Measurements from ENCODE around the gene GABRA5. TPM values are rescaled to one million over a fixed set of nuclear protein-coding genes. Genes with fewer than 3 reads are reported as not detected.

The GABRA5 gene
- total RNA-seq, 1 donor = not detected

GRCh38 chr15:26870346-26870745, 3.5 kb downstream of the GABRA5 start:
- H4K20me1 ChIP-seq (ENCODE audit: insufficient read depth, low read length) = no peaks in the 10 kb centered on the region
- no peaks in the 10 kb centered on the region for H3K79me2 ChIP-seq (ENCODE audit: insufficient read depth, low read length)
- TF ChIP-seq CTCF (IDR thresholded peaks at IDR 0.05; ENCODE audit: extremely low read depth, low read depth, low read length) = no peak
- no peaks in the 10 kb centered on the region for H3K36me3 ChIP-seq (ENCODE audit: insufficient read depth, low read length)
- DNase-seq (ENCODE audit: insufficient read length, low spot score, missing footprints) = no peak
- H3K9me3 ChIP-seq (ENCODE audit: low read depth, low read length) = no peaks in the 10 kb centered on the region
- H3K27me3 ChIP-seq (ENCODE audit: insufficient read depth, low read length) = peaks cover 14% of the 10 kb centered on the region
- H3K27ac ChIP-seq (ENCODE audit: low read depth, low read length) = no peak overlapping the region
- H3K4me3 ChIP-seq (ENCODE audit: insufficient read depth, low read length) = no peak overlapping the region
- H3K4me1 ChIP-seq (ENCODE audit: insufficient read depth, low read length) = no peaks in the 10 kb centered on the region
- no peak overlapping the region for H2AFZ ChIP-seq (ENCODE audit: low read length)
- H3K4me2 ChIP-seq (ENCODE audit: insufficient read depth, low read length) = no peak overlapping the region

GRCh38 chr15:26872206-26872605, 5.3 kb downstream of the GABRA5 start:
- Histone ChIP-seq H3K4me3 (ENCODE audit: insufficient read depth, low read length) (no peak overlapping the region), H3K4me1 (ENCODE audit: insufficient read depth, low read length) (no peaks in the 10 kb centered on the region), H3K27me3 (ENCODE audit: insufficient read depth, low read length) (peaks cover 9% of the 10 kb centered on the region), H3K4me2 (ENCODE audit: insufficient read depth, low read length) (no peak overlapping the region), H3K36me3 (ENCODE audit: insufficient read depth, low read length) (no peaks in the 10 kb centered on the region), H2AFZ (ENCODE audit: low read length) (no peak overlapping the region), H4K20me1 (ENCODE audit: insufficient read depth, low read length) (no peaks in the 10 kb centered on the region), H3K79me2 (ENCODE audit: insufficient read depth, low read length) (no peaks in the 10 kb centered on the region), H3K9me3 (ENCODE audit: low read depth, low read length) (no peaks in the 10 kb centered on the region), H3K27ac (ENCODE audit: low read depth, low read length) (no peak overlapping the region)
- TF ChIP-seq CTCF (IDR thresholded peaks at IDR 0.05; ENCODE audit: extremely low read depth, low read depth, low read length) = no peak
- no peak for DNase-seq (ENCODE audit: insufficient read length, low spot score, missing footprints)

GRCh38 chr15:26873846-26874245, 7.0 kb downstream of the GABRA5 start:
- H3K79me2 ChIP-seq (ENCODE audit: insufficient read depth, low read length) = no peaks in the 10 kb centered on the region
- no peak overlapping the region for H2AFZ ChIP-seq (ENCODE audit: low read length)
- H3K4me2 ChIP-seq (ENCODE audit: insufficient read depth, low read length) = no peak overlapping the region
- no peaks in the 10 kb centered on the region for H4K20me1 ChIP-seq (ENCODE audit: insufficient read depth, low read length)
- peak; percentile 93 for DNase-seq (ENCODE audit: insufficient read length, low spot score, missing footprints)
- H3K36me3 ChIP-seq (ENCODE audit: insufficient read depth, low read length) = no peaks in the 10 kb centered on the region
- H3K9me3 ChIP-seq (ENCODE audit: low read depth, low read length) = no peaks in the 10 kb centered on the region
- H3K27me3 ChIP-seq (ENCODE audit: insufficient read depth, low read length) = peaks cover 2% of the 10 kb centered on the region
- H3K27ac ChIP-seq (ENCODE audit: low read depth, low read length) = no peak overlapping the region
- no peaks in the 10 kb centered on the region for H3K4me1 ChIP-seq (ENCODE audit: insufficient read depth, low read length)
- H3K4me3 ChIP-seq (ENCODE audit: insufficient read depth, low read length) = no peak overlapping the region
- no peak for TF ChIP-seq CTCF (IDR thresholded peaks at IDR 0.05; ENCODE audit: extremely low read depth, low read depth, low read length)

- Histone ChIP-seq H3K9me3 (ENCODE audit: low read depth, low read length) (no peaks in the 10 kb centered on the region), H3K27me3 (ENCODE audit: insufficient read depth, low read length) (no peaks in the 10 kb centered on the region), H3K4me3 (ENCODE audit: insufficient read depth, low read length) (no peak overlapping the region), H3K36me3 (ENCODE audit: insufficient read depth, low read length) (no peaks in the 10 kb centered on the region), H3K79me2 (ENCODE audit: insufficient read depth, low read length) (no peaks in the 10 kb centered on the region), H3K4me2 (ENCODE audit: insufficient read depth, low read length) (no peak overlapping the region), H4K20me1 (ENCODE audit: insufficient read depth, low read length) (no peaks in the 10 kb centered on the region), H3K4me1 (ENCODE audit: insufficient read depth, low read length) (no peaks in the 10 kb centered on the region), H3K27ac (ENCODE audit: low read depth, low read length) (no peak overlapping the region), H2AFZ (ENCODE audit: low read length) (no peak overlapping the region)
- no peak for TF ChIP-seq CTCF (IDR thresholded peaks at IDR 0.05; ENCODE audit: extremely low read depth, low read depth, low read length)
- no peak for DNase-seq (ENCODE audit: insufficient read length, low spot score, missing footprints)
Measured at GRCh38 chr15:26874774-26875475, 8.1 kb downstream of the GABRA5 start.
